ENCODE results near the gene USH2A.
"Not testable (repeated sequence)": the region's sequence is repeated elsewhere in the genome, so short reads cannot be mapped to it uniquely, and the experiment has no call there.

The USH2A gene

DNA sequence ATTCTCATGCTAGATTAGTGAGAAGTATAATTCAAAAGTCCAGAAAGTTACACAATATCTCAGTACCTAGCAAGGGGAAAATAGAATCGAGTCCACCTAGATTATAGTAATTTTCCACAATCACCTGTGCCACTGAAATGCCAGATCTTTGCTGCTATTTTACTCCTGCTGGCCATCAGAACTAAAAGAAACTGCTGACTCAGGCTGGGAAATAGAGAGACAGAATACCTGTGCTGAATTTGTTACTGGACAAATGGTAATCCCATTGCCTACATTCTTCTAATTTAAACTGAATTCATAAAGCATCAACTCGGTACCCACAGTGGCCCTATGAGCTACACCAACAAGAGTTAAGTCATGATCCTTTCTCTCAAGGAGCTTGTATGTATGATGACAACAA, 55.0 kb downstream of the USH2A start:
- H3K4me3 ChIP-seq (replicated peaks; ENCODE audit: low read depth, low read length) = no peak overlapping the region
- no peak for DNase-seq (ENCODE audit: extremely low read depth, low read depth)
- TF ChIP-seq, protein P1, sequence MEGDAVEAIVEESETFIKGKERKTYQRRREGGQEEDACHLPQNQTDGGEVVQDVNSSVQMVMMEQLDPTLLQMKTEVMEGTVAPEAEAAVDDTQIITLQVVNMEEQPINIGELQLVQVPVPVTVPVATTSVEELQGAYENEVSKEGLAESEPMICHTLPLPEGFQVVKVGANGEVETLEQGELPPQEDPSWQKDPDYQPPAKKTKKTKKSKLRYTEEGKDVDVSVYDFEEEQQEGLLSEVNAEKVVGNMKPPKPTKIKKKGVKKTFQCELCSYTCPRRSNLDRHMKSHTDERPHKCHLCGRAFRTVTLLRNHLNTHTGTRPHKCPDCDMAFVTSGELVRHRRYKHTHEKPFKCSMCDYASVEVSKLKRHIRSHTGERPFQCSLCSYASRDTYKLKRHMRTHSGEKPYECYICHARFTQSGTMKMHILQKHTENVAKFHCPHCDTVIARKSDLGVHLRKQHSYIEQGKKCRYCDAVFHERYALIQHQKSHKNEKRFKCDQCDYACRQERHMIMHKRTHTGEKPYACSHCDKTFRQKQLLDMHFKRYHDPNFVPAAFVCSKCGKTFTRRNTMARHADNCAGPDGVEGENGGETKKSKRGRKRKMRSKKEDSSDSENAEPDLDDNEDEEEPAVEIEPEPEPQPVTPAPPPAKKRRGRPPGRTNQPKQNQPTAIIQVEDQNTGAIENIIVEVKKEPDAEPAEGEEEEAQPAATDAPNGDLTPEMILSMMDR (IDR thresholded peaks at IDR 0.05; ENCODE audit: low read depth, low read length, missing control alignments) = no peak

GRCh38 chr1:216366979-216367378, 56.3 kb downstream of the USH2A start:
- DNase-seq (ENCODE audit: extremely low read depth, low read depth) = no peak
- H3K4me3 ChIP-seq (replicated peaks; ENCODE audit: low read depth, low read length) = no peak overlapping the region
- TF ChIP-seq, protein P1 (IDR thresholded peaks at IDR 0.05; ENCODE audit: low read depth, low read length, missing control alignments) = no peak

DNA sequence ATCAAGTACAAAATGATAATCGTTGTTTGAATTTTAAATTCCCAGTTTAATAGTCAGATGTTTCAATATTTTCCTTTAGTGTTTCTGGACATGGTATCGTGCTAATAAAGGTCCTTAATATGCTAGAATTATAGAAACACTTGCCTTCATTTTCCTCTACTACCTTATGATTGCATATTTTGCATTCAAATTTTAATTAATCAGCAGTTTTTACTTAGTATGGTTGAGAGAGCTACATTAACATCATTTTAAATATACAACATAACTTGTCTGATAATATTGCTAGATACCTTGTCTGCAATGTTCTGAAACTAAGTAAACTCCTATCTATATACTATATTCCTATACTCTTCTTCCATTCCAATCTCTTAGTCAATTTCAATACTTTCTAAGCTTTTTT, 66.3 kb downstream of the USH2A start:
- no peak for DNase-seq (ENCODE audit: extremely low read depth, low read depth)
- no peak overlapping the region for H3K4me3 ChIP-seq (replicated peaks; ENCODE audit: low read depth, low read length)
- TF ChIP-seq, protein P1 (IDR thresholded peaks at IDR 0.05; ENCODE audit: low read depth, low read length, missing control alignments) = no peak

- TF ChIP-seq, protein P1 (IDR thresholded peaks at IDR 0.05; ENCODE audit: low read depth, low read length, missing control alignments) = no peak
- no peak for DNase-seq (ENCODE audit: extremely low read depth, low read depth)
- no peak overlapping the region for H3K4me3 ChIP-seq (replicated peaks; ENCODE audit: low read depth, low read length)
Observed at GRCh38 chr1:216350186-216350585, 73.1 kb downstream of the USH2A start.

- TF ChIP-seq, protein P1 (IDR thresholded peaks at IDR 0.05; ENCODE audit: low read depth, low read length, missing control alignments) = no peak
- DNase-seq (ENCODE audit: extremely low read depth, low read depth) = no peak
- no peak overlapping the region for H3K4me3 ChIP-seq (replicated peaks; ENCODE audit: low read depth, low read length)
Observed at GRCh38 chr1:216346526-216346925, 76.7 kb downstream of the USH2A start.

- H3K4me3 ChIP-seq (replicated peaks; ENCODE audit: low read depth, low read length); DNase-seq (ENCODE audit: extremely low read depth, low read depth): not testable (repeated sequence)
Observed at GRCh38 chr1:216340542-216340941, 82.7 kb downstream of the USH2A start.

- TF ChIP-seq, protein P1 (IDR thresholded peaks at IDR 0.05; ENCODE audit: low read depth, low read length, missing control alignments) = no peak
- DNase-seq (ENCODE audit: extremely low read depth, low read depth) = no peak
- H3K4me3 ChIP-seq (replicated peaks; ENCODE audit: low read depth, low read length) = no peak overlapping the region
Observed at GRCh38 chr1:216332462-216332861, 90.8 kb downstream of the USH2A start.
